Upper lobe of left lung (tissue), 4 donors: Measurements from ENCODE around the gene NTSR1.

Experiments
- CTCF ChIP-seq, 6 experiments: fragments of 450-650 bp in 4 of 6; fragments of 200-600 bp in 2 of 6; sonication (generic) in 2 of 6; IDR thresholded peaks; one replicate each; pipeline ENCODE4 v1.5.1; 2016 to 2019; ENCODE audit warnings: antibody characterized with exemption in 6 of 6
- POLR2A ChIP-seq, 4 donors: fragments of 450-650 bp; IDR thresholded peaks; one replicate each; pipeline ENCODE4 v1.5.1; 2016 to 2017; ENCODE audit warnings: antibody characterized with exemption in 4 of 4, mild to moderate bottlenecking in 2 of 4
- POLR2AphosphoS5 ChIP-seq, 2 donors: sonication (generic); formaldehyde crosslinking; IDR thresholded peaks; one replicate each; pipeline ENCODE4 v1.5.1; 2017; ENCODE audit warnings: antibody characterized with exemption in 2 of 2

GRCh38 chr20:62710221-62710885 is 1.7 kb downstream of the NTSR1 start:
- no peak for TF ChIP-seq POLR2A (IDR thresholded peaks at IDR 0.05)
- TF ChIP-seq CTCF (IDR thresholded peaks at IDR 0.05) = no peak
- no peak for TF ChIP-seq POLR2AphosphoS5 (IDR thresholded peaks at IDR 0.05)
